Measurements from ENCODE around the gene STXBP5L.
"Not testable (repeated sequence)": the region's sequence is repeated elsewhere in the genome, so short reads cannot be mapped to it uniquely, and the experiment has no call there.

DNA sequence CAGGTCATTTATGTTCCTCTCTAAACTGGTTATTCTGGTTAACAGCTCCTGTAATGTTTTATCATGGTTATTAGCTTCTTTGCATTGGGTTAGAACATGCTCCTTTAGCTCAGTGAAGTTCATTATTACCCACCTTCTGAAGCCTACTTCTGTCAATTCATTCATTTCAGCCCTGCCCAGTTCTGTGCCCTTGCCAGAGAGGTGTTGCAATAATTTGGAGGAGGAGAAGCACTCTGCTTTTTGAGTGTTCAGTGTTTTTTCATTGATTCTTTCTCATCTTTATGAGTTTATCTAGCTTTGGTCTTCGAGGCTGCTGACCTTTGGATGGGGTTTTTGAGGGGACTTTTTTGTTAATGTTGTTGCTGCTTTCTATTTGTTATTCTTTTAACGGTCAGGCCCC lies 203.1 kb downstream of the STXBP5L start:
- TF ChIP-seq, protein P1, sequence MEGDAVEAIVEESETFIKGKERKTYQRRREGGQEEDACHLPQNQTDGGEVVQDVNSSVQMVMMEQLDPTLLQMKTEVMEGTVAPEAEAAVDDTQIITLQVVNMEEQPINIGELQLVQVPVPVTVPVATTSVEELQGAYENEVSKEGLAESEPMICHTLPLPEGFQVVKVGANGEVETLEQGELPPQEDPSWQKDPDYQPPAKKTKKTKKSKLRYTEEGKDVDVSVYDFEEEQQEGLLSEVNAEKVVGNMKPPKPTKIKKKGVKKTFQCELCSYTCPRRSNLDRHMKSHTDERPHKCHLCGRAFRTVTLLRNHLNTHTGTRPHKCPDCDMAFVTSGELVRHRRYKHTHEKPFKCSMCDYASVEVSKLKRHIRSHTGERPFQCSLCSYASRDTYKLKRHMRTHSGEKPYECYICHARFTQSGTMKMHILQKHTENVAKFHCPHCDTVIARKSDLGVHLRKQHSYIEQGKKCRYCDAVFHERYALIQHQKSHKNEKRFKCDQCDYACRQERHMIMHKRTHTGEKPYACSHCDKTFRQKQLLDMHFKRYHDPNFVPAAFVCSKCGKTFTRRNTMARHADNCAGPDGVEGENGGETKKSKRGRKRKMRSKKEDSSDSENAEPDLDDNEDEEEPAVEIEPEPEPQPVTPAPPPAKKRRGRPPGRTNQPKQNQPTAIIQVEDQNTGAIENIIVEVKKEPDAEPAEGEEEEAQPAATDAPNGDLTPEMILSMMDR (IDR thresholded peaks at IDR 0.05), result not testable (repeated sequence)
- not testable (repeated sequence) for TF ChIP-seq POLR2A (IDR thresholded peaks at IDR 0.05)
